Large intestine (tissue), 3 donors: ENCODE measurements around the gene BHLHE40. TPM values are rescaled to one million over a fixed set of nuclear protein-coding genes. Genes with fewer than 3 reads are reported as not detected.

Source experiments
- DNase-seq, 2 donors: peaks; one replicate each; pipeline versions ENCODE4 v3.0.0 to v3.0.0-alpha.2; 2013
- H3K27ac ChIP-seq: one replicate; pipeline ENCODE4 v1.5.1; 2013; ENCODE audit warnings: low read length
- H3K27me3 ChIP-seq: 2 replicates; pipeline ENCODE4 v1.6.1; 2013; ENCODE audit warnings: low read length; ENCODE audit not compliant: control insufficient read depth, insufficient read depth
- H3K36me3 ChIP-seq: 2 replicates; pipeline ENCODE4 v1.6.1; 2013; ENCODE audit warnings: low read length; ENCODE audit not compliant: control insufficient read depth, insufficient read depth
- H3K4me1 ChIP-seq: one replicate; pipeline ENCODE4 v1.6.1; 2013; ENCODE audit warnings: low read length; ENCODE audit not compliant: control insufficient read depth, insufficient read depth
- H3K4me3 ChIP-seq: one replicate; pipeline ENCODE4 v1.5.1; 2013; ENCODE audit warnings: low read length
- H3K9me3 ChIP-seq: one replicate; pipeline ENCODE4 v1.6.1; 2013; ENCODE audit warnings: mild to moderate bottlenecking, low read depth, low read length, moderate library complexity; ENCODE audit not compliant: control insufficient read depth
- WGBS: methylation state at CpG from one replicate; pipeline ENCODE4 v1.1.5; 2013; ENCODE audit warnings: low lambda C conversion rate; ENCODE audit not compliant: insufficient coverage; 5-methylcytosine and 5-hydroxymethylcytosine counted together
- polyA plus RNA-seq: library from polyadenylated mRNA; unstranded; fragments of 120-200 nt; gene quantifications from one replicate; pipeline ENCODE4 v1.2.1, GENCODE V29; 2013

BHLHE40 gene
- polyA plus RNA-seq, 1 donor, result 101 TPM

GRCh38 chr3:4976109-4976508 lies 3.1 kb upstream of the BHLHE40 start:
- peak in 1 of 2 donors; percentile 66 for DNase-seq
- H3K27me3 ChIP-seq, result peaks cover 9% of the 10 kb centered on the region
- H3K9me3 ChIP-seq, result peaks cover 3% of the 10 kb centered on the region
- H3K4me3 ChIP-seq, result no peak overlapping the region
- H3K4me1 ChIP-seq, result peaks cover 8% of the 10 kb centered on the region
- no CpG with 5 or more reads among the region's 4 CpGs for WGBS
- no peak overlapping the region for H3K27ac ChIP-seq
- no peaks in the 10 kb centered on the region for H3K36me3 ChIP-seq

GRCh38 chr3:4977001-4977852 lies 2.0 kb upstream of the BHLHE40 start:
- Histone ChIP-seq H3K4me3 (peak overlapping the region; percentile 52), H3K27ac (peak overlapping the region; percentile 97), H3K36me3 (peaks cover 5% of the 10 kb centered on the region), H3K9me3 (peaks cover 3% of the 10 kb centered on the region), H3K4me1 (peaks cover 10% of the 10 kb centered on the region), H3K27me3 (peaks cover 9% of the 10 kb centered on the region)
- peak; percentile 85 to 91 for DNase-seq
- WGBS, result 52% methylated on average over 6 of the region's 35 CpGs

- peak overlapping the region; percentile 52 for H3K4me3 ChIP-seq
- peaks cover 9% of the 10 kb centered on the region for H3K27me3 ChIP-seq
- peaks cover 1% of the 10 kb centered on the region for H3K9me3 ChIP-seq
- peak overlapping the region; percentile 97 for H3K27ac ChIP-seq
- DNase-seq, result no peak
- H3K36me3 ChIP-seq, result peaks cover 9% of the 10 kb centered on the region
- WGBS, result 7% methylated on average over 3 of the region's 13 CpGs
- peaks cover 14% of the 10 kb centered on the region for H3K4me1 ChIP-seq
These were observed 1.4 kb upstream of the BHLHE40 start for GRCh38 chr3:4977853-4978203.

- Histone ChIP-seq H3K4me1 (peaks cover 19% of the 10 kb centered on the region), H3K4me3 (peak overlapping the region; percentile 52), H3K9me3 (no peaks in the 10 kb centered on the region), H3K36me3 (peaks cover 15% of the 10 kb centered on the region), H3K27ac (peak overlapping the region; percentile 97), H3K27me3 (peaks cover 9% of the 10 kb centered on the region)
- WGBS, result no CpG with 5 or more reads among the region's 76 CpGs
- peak; percentile 96 to 99 for DNase-seq
These were observed 852 bp upstream of the BHLHE40 start for GRCh38 chr3:4978204-4978965.

- Histone ChIP-seq H3K4me1 (peaks cover 26% of the 10 kb centered on the region), H3K27ac (peak overlapping the region; percentile 100), H3K4me3 (peak overlapping the region; percentile 98), H3K27me3 (peaks cover 9% of the 10 kb centered on the region), H3K9me3 (no peaks in the 10 kb centered on the region), H3K36me3 (peaks cover 21% of the 10 kb centered on the region)
- DNase-seq, result peak; percentile 96 to 97
- no CpG with 5 or more reads among the region's 31 CpGs for WGBS
These were observed 240 bp upstream of the BHLHE40 start for GRCh38 chr3:4978966-4979427.

GRCh38 chr3:4980229-4981203 lies 1.3 kb downstream of the BHLHE40 start:
- H3K27ac ChIP-seq, result peak overlapping the region; percentile 100
- WGBS, result 24% methylated on average over 10 of the region's 32 CpGs
- peaks cover 27% of the 10 kb centered on the region for H3K36me3 ChIP-seq
- peaks cover 9% of the 10 kb centered on the region for H3K27me3 ChIP-seq
- H3K4me1 ChIP-seq, result peaks cover 32% of the 10 kb centered on the region
- H3K4me3 ChIP-seq, result peak overlapping the region; percentile 98
- no peaks in the 10 kb centered on the region for H3K9me3 ChIP-seq
- DNase-seq, result peak; percentile 87 to 91

GRCh38 chr3:4981294-4981664 lies 2.0 kb downstream of the BHLHE40 start:
- H3K4me1 ChIP-seq, result peaks cover 38% of the 10 kb centered on the region
- DNase-seq, result peak in 1 of 2 donors; percentile 63
- H3K27ac ChIP-seq, result peak overlapping the region; percentile 100
- peak overlapping the region; percentile 98 for H3K4me3 ChIP-seq
- H3K27me3 ChIP-seq, result peaks cover 9% of the 10 kb centered on the region
- no peaks in the 10 kb centered on the region for H3K9me3 ChIP-seq
- WGBS, result 33% methylated on average over 1 of the region's 3 CpGs
- H3K36me3 ChIP-seq, result peaks cover 27% of the 10 kb centered on the region

- Histone ChIP-seq H3K27ac (peak overlapping the region; percentile 100), H3K36me3 (peaks cover 27% of the 10 kb centered on the region), H3K9me3 (no peaks in the 10 kb centered on the region), H3K4me1 (peaks cover 41% of the 10 kb centered on the region), H3K27me3 (peaks cover 9% of the 10 kb centered on the region), H3K4me3 (peak overlapping the region; percentile 98)
- 83% methylated on average over 1 of the region's 8 CpGs for WGBS
- peak; percentile 71 to 87 for DNase-seq
These were observed 2.6 kb downstream of the BHLHE40 start for GRCh38 chr3:4981665-4982494.
